Panc1 (cell line): ENCODE data around the gene MSLN.

Experiments used
- POLR2AphosphoS5 ChIP-seq: IDR thresholded peaks from 2 replicates; pipeline ENCODE4 v1.6.1; 2012; ENCODE audit warnings: mild to moderate bottlenecking, low read depth, low read length, moderate library complexity
- TF ChIP-seq, protein P1 (sequence below): fragments of 450-650 bp; IDR thresholded peaks from 2 replicates; pipeline ENCODE4 v1.5.1; 2017; ENCODE audit warnings: mild to moderate bottlenecking
- TF ChIP-seq, protein P2 (sequence below), 2 experiments: IDR thresholded peaks; 2 replicates each; pipeline ENCODE4 v1.6.1; 2011 to 2012; ENCODE audit warnings: low read depth in 2 of 2, control low read depth in 1 of 2, low read length in 1 of 2, mild to moderate bottlenecking in 1 of 2, moderate library complexity in 1 of 2; ENCODE audit not compliant: insufficient read depth in 1 of 2

- TF ChIP-seq, protein P1, sequence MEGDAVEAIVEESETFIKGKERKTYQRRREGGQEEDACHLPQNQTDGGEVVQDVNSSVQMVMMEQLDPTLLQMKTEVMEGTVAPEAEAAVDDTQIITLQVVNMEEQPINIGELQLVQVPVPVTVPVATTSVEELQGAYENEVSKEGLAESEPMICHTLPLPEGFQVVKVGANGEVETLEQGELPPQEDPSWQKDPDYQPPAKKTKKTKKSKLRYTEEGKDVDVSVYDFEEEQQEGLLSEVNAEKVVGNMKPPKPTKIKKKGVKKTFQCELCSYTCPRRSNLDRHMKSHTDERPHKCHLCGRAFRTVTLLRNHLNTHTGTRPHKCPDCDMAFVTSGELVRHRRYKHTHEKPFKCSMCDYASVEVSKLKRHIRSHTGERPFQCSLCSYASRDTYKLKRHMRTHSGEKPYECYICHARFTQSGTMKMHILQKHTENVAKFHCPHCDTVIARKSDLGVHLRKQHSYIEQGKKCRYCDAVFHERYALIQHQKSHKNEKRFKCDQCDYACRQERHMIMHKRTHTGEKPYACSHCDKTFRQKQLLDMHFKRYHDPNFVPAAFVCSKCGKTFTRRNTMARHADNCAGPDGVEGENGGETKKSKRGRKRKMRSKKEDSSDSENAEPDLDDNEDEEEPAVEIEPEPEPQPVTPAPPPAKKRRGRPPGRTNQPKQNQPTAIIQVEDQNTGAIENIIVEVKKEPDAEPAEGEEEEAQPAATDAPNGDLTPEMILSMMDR = no peak
- TF ChIP-seq POLR2AphosphoS5 = no peak
- TF ChIP-seq, protein P2, sequence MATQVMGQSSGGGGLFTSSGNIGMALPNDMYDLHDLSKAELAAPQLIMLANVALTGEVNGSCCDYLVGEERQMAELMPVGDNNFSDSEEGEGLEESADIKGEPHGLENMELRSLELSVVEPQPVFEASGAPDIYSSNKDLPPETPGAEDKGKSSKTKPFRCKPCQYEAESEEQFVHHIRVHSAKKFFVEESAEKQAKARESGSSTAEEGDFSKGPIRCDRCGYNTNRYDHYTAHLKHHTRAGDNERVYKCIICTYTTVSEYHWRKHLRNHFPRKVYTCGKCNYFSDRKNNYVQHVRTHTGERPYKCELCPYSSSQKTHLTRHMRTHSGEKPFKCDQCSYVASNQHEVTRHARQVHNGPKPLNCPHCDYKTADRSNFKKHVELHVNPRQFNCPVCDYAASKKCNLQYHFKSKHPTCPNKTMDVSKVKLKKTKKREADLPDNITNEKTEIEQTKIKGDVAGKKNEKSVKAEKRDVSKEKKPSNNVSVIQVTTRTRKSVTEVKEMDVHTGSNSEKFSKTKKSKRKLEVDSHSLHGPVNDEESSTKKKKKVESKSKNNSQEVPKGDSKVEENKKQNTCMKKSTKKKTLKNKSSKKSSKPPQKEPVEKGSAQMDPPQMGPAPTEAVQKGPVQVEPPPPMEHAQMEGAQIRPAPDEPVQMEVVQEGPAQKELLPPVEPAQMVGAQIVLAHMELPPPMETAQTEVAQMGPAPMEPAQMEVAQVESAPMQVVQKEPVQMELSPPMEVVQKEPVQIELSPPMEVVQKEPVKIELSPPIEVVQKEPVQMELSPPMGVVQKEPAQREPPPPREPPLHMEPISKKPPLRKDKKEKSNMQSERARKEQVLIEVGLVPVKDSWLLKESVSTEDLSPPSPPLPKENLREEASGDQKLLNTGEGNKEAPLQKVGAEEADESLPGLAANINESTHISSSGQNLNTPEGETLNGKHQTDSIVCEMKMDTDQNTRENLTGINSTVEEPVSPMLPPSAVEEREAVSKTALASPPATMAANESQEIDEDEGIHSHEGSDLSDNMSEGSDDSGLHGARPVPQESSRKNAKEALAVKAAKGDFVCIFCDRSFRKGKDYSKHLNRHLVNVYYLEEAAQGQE (IDR thresholded peaks at IDR 0.05; ENCODE audit: insufficient read depth in 1 of 2, low read depth in 2 of 2, low read length in 1 of 2) = no peak
These were observed 43.9 kb downstream of the MSLN start for GRCh38 chr16:804193-805048.
